Islet precursor cell (in vitro differentiated cells): ENCODE results near the gene MED20.

ENCODE experiments used
- DNase-seq: peaks from one replicate; pipeline ENCODE4 v3.0.0-alpha.2; 2018

Gene MED20

DNA sequence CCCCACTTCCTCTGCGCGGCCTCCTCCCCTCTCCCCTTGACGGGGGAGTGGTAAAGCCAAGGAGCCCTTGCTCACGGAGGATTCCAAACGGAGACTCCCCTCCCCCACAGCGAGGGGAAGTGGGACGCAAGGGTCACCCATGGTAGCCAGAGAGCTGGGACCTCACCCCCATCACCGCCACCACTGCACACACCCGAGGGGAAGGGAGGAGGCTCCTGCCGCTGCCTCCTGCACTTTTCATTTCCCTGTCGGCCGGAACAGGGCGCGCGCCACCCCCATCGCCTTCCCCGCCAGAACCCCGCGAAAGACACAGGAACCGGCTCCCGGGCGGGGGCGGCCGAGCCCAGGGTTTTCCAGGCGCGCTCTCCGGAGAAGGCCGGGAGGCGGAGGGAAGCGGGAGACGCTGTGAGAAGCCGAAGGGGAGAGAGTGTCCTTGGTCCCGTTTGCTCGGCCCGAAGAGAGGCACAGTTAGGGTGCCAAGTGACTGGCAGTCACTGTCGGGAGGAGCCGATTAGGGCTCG is 19.9 kb upstream of the MED20 start:
- DNase-seq: peak; percentile 66

DNA sequence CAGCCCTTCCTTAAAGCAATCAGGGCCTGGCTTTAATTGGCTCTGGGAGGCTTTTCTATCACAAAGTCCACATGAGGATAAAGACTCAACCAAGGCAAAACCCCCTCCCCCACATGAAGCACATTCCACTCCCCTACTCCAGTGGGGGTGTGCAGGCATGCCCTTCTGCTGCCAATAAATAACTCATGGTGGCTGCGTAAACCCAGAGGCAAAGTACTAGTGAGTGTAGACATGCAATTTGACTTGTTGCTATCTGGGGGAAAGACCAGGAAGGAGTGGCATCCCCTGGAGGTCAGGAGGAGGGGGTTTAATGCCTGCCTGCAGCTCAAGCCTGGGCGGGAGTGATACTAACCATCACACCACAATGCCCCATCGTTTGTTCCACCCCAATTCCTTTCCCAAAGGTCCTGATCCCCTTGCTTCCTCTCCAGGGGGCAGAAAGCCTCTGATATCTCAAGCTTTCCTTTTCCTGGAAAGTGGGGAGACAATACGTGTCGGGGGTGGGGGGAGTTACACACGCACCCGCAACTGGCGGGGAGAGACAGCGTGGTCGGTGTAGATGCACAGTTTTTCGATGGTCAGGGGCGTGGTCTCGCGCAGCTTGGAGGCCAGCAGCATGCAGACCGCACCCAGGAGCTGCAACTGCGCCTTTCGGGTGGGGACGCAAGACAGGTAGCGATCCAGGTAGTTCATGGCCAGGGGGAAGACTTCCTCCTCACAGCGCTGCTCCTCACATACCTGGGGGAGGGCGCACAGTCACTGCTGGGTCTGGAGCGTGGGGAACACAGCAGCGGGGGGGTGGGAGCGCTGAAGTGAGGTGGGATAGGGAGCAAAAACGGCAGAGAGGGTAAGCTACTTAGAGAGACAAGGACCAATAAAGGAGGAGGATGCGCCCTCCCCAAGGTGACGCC is 19.2 kb upstream of the MED20 start:
- peak; percentile 73 for DNase-seq

DNA sequence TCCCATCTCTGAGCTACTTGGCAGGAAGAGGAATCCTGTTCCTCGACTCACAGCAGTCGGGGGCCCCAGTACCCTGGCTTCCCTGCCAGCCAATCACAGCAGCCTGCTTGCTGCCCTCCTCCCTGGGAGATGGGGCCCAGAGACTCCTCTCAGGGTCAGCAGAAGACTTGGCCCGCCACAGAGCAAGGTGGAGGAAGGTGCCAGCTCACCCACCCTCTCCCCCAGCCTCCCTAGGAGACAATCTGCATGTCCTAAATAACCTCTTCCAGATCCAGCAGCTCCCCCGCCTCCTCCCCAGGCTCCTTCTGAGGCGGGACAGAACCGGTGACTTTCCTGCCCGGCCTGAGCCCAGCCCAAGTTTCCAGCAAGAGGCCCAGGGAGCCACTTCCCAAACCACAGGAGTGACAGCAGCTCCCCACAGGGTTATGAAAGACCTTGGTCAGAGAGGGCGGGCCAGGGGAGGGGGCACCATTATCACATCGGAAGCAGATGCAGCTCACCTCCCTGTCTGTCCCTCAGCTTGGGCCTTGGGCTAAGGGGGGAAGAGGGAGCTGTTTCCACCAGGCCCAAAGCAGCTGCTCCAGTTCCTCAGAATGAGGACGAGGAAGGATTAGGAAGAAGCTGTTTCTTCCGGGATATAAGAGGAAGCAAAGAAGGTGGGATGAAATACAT is 18.4 kb upstream of the MED20 start:
- DNase-seq: peak; percentile 72

DNA sequence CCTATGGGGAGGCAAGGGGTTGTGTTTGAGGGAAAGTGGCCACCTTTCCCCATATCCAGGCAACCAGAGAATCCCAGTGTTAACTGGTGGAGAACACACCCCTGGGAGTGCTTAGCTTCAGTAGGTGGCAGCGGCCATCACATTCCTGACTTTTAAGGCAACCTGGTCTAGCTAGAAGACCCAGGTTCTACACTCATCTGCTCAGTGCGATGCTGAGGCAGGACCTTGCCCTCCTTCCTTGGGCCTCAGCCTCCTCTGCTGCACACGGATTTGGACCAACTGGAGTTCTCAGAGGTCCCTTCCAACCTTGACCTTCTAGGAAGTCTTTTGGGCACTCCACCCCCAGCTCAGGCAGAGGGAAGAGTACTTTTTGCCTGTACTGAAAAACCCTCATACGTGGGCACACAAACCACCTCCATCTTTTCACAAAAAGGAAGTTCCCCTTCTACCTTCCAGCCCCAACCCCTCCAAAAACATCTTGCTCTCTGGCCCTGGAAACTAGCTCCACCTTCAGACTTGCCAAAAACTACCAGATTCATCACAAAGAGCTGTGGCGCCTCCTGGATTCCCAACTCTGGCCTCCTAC is 17.7 kb upstream of the MED20 start:
- DNase-seq: no peak

DNA sequence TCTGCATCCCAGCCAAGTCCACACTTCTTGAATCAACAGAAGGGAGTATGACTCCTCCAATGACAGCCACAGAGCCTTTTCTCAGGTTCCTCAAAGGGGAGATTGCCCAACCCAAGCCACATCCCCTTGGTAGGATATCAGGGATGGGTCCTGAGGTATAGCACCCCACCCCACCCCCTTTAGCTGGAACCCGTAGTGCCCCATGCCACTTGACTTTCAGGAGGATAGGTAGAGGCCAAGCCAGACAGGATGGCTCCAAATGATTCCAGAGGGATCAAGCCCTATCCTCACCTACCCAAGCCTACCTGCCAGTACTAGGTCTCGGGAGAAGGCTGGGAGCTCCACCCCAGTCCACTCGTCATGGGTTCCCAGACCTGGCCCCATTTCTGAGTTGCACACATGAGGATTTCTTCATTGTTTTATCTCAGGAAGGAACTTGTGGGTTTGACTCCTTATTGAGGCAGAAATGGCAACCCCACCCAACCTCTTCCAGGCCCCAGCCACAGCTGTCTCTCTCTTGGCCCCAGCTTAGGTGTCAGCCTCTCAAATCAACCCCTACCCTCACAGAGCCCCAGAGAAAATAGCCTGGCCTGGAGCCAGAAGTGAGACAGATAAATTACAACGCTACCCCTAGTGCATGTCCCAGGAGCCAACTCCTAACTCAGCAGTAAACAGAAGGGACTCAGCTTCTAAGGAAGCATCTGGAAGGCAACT is 17.1 kb upstream of the MED20 start:
- no peak for DNase-seq

DNA sequence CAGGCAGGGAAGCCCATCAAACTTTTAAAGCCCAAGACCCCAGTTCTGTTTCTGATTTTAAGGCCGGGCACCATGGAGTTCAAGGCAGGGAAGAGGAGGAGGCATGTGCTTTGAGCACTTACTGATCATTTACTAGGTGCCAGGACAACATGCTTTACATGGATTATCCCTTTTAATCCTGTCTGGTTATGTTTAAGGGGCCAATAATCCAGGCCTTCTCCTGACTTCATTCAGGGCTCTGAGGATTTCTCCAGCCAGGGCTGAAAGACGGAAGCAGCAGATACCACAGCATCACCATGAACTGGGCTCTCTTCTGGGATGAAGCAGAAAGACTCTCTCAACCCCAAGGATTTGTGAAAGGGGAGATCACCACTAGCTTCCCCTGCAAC is 16.5 kb upstream of the MED20 start:
- no peak for DNase-seq

DNA sequence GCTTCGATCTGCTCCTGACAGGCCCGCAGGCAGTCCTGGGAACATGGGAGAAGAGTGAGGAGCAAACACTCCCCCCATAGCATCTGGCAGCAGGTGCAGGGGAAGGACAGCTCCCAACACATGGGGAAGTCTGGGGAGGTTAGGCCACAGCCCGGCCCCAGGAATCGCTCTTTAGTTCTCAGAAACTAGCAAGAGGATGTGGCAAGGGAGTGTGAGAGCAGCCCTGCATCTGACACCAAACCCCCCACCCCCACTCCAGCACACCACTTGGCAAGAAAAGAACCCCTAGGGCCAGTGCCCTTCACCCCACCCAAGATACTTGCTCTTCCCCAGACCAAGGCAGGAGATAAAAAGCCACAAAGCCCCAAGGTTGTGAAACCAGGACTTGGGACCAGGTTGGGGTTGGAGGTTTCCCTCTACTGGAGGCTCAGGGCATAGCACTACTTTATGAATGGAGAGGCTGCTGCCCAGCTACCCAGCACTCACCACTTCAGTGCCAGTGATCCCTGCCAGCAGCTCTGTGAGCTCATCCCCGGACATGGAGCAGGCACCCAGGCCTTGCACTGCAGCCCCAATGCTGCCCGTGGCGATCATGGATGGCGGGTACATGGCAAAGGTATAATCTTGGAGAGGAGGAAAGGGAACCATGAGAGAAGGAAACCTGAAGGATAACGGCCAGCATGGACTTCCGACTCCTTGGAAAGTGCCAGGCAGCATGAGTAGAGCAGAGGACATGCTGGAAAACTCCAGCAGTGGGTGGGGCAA is 15.3 kb upstream of the MED20 start:
- DNase-seq: peak; percentile 87

DNA sequence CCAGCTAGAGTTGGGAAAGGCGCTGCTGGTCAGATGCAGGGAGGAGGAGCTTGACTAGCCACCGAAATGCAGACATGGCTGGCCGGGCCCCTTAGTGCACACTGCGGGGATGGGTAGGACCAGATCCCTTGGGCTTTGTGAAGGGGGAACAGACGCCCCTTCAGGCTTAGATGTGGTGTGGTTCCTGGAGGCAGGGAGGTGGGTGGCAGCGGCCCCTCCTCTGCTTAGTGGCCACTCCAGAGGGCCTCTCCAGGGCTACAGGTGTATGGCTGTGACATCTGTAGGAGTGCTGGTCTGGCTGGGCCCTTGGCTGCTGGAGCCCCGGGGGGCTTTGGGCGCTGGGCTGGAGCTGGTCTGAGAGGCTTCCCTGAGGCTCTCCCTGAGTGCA is 14.7 kb upstream of the MED20 start:
- DNase-seq: no peak

DNA sequence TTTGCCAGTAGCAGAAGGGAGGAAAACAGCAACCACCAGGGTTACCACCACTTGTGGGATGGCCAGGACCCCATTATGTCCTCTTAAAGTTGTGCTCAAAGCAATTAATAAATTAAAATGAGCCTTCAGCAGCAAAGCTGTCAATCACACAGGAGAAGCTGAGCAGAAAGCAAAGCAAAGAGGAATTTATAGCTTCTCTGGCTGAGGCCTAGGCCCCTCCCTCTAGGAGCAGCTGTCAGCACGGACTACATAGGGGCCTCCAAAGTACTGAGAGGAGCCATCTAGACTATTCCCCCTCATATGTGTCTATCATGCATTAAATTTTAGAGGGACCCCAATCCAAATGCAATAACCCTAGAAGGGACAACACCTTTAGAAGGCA is 14.2 kb upstream of the MED20 start:
- no peak for DNase-seq

DNA sequence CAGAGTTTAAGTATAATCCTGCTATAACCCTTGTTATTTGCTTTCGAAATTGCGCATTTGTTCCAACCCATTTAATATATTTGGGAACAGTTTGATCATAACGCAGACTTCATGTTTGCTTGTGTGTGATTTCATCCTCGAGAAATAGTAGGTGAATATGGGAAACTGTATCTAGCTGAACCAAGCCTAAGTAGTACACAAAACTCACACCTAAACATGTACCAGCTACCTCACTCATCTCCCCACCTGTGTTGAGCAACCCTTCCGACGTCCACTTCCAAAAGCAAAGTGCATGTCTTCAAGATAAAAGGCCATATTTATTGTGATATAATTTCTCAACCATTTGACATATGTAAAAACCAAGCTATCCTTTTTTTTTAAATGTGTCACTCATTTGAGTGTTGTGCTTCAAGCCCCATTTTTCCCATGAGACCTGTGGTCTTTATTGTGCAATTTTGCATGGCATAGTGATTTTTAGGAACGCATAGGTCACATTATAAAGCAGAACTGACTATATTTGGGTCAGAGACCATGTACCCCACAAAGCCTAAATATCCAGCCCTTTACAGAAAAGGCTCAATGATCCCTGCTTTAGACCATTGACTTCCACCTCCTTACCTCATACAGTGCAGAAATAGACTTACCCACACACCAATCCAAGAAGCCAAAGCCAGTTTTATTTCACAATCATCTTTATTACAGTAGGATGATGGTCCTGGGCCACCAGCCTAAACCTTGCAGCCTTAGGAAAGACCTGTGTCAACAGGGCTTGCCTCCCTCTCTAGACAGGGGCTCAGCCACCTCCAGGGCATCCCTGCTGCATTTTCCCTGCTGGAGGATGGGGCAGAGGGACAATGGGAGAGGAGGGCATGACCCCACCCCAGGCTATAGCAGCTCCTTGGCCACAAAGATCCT is 13.6 kb upstream of the MED20 start:
- DNase-seq: peak; percentile 65

DNA sequence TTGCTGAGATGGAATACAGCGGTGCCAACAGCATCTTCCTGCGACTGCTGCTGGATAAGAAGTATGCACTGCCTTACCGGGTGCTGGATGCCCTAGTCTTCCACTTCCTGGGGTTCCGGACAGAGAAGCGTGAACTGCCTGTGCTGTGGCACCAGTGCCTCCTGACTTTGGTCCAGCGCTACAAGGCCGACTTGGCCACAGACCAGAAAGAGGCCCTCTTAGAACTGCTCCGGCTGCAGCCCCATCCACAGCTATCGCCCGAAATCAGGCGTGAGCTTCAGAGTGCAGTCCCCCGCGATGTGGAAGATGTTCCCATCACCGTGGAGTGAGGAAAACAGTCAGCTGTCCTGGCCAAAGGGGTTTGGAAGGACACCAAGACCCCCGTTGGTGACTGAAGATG is 11.4 kb upstream of the MED20 start:
- no peak for DNase-seq

DNA sequence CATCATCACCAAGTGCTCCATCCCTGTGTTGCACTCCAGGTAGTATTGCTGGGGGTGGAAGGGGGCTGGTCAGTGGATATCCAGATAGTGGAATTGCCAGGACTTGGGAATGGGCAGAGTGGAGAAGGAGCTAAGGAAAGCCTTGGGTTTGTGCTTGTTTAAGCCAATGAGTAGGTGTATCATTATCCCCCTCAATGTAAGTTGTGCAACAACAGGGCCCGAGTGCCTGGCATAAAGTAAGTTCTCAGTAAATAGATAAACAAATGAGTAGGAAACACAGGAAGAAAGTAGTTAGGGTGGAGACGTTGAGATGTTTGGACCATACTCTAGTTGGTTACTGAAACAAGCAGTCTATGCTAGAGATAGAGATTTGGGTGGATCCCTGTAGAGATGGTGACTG is 10.9 kb upstream of the MED20 start:
- DNase-seq: no peak

DNA sequence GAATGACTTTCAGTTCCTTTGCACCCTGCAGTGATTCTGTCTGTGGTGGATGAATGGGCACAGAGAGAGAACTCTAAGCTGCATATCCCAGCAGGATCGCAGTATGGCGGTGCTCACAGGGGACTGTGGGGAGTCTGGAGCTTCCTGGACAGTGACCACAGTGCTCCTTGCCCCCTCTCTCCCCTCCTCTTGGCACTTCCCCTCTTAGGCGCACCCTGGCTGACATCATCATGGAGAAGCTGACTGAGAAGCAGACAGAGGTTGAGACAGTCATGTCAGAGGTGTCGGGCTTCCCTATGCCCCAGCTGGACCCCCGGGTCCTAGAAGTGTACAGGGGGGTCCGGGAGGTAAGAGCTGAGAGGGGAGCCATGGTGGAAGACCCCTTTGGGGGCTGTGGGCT is 9.0 kb upstream of the MED20 start:
- DNase-seq: no peak

DNA sequence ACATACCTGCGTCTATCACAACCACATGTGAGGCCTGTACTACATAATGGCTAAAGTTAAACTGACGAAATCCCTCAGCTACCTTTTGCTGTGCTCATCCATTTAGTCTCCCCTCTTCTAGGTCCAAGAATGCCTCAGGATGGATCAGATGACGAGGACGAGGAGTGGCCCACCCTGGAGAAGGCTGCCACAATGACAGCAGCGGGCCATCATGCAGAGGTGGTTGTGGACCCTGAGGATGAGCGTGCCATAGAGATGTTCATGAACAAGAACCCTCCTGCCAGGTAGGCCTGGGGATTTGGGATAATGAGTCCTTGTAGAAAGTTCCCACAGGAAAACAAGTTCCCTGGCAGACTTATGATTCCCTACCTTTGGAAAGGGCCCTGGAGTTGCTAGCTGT is 6.3 kb upstream of the MED20 start:
- DNase-seq: no peak

DNA sequence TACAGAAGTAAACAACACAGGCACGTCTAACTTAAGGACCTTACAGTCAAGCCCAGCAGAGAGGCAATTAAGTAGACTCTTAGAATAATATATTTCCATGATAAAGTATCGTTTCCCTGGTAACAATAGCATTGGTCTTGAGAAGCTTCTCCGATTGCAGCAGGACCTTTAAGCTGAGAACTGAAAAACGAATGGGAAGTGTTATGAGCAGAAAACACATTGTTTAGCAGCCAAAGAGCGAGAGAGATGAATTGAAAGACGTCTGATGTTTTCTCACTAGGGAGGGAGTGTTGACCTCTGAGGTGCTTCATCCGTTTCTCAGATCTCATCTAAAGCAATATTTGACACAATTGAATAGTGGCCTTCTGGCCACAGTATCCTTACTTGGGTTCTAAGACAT is 1.2 kb upstream of the MED20 start:
- DNase-seq: no peak

DNA sequence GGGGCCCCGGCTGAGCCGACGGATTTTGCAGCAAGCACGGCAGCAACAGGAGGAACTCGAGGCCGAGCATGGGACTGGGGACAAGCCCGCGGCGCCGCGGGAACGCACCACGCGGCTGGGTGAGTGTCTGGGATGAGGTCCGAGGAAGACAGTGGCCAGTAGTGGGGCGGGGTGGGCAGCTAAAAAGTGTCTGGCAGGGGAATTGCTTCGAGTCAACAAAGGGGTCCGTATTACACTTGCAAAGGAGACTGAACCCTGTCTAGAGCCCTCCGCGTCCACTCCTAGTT is 716 bp upstream of the MED20 start:
- no peak for DNase-seq

DNA sequence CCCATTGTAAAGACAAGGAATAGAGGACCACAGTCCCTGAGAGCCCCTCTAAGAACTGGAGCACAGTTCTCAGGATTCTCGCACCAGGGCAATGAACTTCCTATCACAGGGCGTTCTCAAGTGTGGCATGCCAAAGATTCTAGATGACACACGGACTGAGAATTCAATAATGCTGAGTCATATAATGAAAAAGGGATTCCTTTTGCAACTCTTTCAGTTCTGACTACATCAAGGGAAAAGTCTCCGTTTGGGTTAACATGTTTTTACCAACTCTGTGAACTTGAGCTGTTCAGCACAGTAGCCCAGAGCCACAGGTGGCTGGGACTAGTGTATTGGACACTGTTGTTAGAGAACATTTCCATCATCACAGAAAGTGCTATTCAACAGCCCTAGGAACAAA is 3.4 kb downstream of the MED20 start:
- DNase-seq: peak; percentile 65

DNA sequence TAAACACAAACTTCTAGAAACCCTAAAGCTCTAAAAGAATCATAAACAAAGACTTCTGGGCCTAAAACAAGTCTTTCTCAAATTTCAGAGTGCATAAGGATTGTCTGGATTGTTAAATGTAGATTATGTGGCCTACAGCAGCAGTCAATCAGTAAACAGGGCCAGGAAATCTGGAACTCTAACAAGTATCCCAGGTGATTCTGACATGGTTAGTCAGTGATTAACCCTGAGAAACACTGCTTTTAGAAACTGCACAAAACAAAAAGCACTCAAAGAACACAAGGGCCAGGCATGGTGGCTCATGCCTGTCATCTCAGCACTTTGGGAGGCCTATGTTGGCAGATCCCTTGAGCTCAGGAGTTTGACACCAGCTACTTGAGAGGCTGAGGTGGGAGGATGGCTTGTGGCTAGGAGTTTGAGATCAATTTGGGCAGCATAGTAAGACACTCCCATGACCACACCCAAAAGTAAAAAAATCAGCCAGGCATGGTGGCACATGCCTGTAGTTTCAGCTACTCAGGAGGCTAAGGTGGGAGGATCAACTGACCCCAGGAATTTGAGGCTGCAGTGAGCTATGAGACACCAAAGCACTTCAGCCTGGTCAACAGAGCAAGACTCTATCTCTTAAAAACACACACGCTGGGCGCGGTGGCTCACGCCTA is 5.9 kb downstream of the MED20 start:
- no peak for DNase-seq

DNA sequence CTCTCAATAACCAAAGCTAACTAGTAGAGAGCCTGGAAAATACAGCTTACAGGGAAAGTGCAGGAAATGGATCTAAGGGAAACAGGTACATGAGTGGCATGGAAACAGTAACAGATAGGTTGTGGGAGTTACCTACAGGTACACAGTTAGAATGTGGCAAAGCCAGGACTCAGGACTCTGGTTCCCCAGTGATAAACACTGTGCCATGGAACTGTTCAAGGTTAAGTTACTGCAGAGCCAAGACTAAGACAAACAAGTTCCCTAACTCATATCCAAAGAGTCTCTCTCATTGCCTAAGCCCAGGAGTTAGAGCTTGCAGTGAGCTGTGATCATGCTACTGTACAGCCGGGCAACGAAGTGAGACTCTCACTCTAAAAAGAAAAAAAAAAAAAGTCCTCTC is 6.6 kb downstream of the MED20 start:
- no peak for DNase-seq

DNA sequence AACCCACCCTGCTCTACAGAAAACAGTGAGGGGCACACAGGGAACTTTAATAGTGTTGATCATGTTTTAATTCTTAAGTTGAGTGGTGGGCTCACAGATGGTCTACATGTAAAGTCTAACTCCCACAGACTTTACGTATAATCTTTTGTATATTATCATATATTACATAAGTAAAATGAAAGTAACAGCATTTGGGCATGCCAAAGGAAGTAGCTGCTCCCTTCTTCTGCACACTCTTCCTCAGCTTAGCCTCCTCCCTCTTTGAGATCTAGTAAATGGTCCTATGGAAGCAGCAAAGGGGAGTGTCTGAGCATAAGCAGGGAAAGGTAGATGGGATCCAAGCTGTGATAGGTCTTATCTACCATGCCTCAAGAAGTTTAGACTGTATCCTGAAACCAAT is 11.2 kb downstream of the MED20 start:
- no peak for DNase-seq

DNA sequence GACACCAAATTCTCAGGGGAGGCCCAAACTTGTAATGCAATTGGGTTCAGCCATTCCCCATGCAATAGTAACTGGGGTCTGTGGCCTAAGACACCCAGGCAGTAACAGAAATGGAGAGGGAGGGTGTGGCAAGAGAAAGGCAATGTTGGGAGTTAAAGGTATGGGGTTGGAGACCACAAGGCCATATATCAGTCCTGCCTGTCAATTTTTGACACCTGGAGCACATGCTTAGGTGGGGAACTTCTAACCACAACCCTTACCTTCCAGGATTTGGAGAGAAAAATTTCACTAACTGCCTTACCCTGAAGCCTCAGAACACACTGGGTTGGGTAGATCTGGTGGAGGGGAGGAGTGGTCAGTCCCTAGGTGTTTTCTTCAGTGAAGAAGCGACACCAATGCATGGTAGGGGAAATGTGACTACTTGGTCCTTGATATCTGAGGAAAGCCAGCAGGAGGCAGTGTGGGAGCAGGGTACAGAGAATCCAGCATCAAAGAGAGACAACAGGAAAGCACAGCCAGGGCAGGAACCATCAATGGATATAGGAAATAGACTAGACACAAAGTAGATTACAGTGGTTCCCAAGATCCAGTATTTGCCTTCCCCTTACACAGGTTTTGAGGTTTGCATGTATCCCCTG is 18.9 kb downstream of the MED20 start:
- peak; percentile 51 for DNase-seq
